ENCODE measurements around the gene SS18L1.

The SS18L1 gene

GRCh38 chr20:62225026-62225425 is 81.5 kb downstream of the SS18L1 start:
- H2BK5ac ChIP-seq (ENCODE audit: low read length), result no peak overlapping the region
- H3K79me1 ChIP-seq (ENCODE audit: low read length), result no peaks in the 10 kb centered on the region
- H4K5ac ChIP-seq (ENCODE audit: low read length), result no peak overlapping the region
- no peak for DNase-seq
- H3K18ac ChIP-seq (ENCODE audit: low read length), result no peak overlapping the region
- no peak overlapping the region for H2BK15ac ChIP-seq (replicated peaks; ENCODE audit: low read depth)
- no peak overlapping the region for H4K8ac ChIP-seq (ENCODE audit: low read depth, low read length)
- H2AK5ac ChIP-seq (ENCODE audit: low read length), result no peak overlapping the region
- H3K4me1 ChIP-seq (ENCODE audit: control insufficient read depth, low read depth, low read length), result no peaks in the 10 kb centered on the region
- H3K27ac ChIP-seq (ENCODE audit: low read depth, low read length), result no peak overlapping the region
- H2BK120ac ChIP-seq (ENCODE audit: low read depth, low read length), result no peak overlapping the region
- no peak overlapping the region for H3K4me2 ChIP-seq (ENCODE audit: low read length)
- H3K27me3 ChIP-seq (ENCODE audit: insufficient read depth, low read length, poor library complexity), result peaks cover 7% of the 10 kb centered on the region
- H3K36me3 ChIP-seq (ENCODE audit: control insufficient read depth, insufficient read depth, low read length), result no peaks in the 10 kb centered on the region
- no peak overlapping the region for H3K56ac ChIP-seq (ENCODE audit: low read length)
- H3K23ac ChIP-seq (ENCODE audit: low read length), result no peak overlapping the region
- no peak overlapping the region for H3K9ac ChIP-seq (ENCODE audit: low read length)
- no peak overlapping the region for H3K4ac ChIP-seq (ENCODE audit: low read depth, low read length)
- H3K79me2 ChIP-seq (ENCODE audit: control insufficient read depth, insufficient read depth, low read length), result no peaks in the 10 kb centered on the region
- no peak overlapping the region for H3K4me3 ChIP-seq (ENCODE audit: low read length)
- WGBS (ENCODE audit: extremely low coverage, insufficient coverage, low lambda C conversion rate), result no CpG with 5 or more reads among the region's 13 CpGs

GRCh38 chr20:62225820-62226635 is 82.5 kb downstream of the SS18L1 start:
- Histone ChIP-seq H2BK5ac (ENCODE audit: low read length) (no peak overlapping the region), H4K8ac (ENCODE audit: low read depth, low read length) (no peak overlapping the region), H3K18ac (ENCODE audit: low read length) (no peak overlapping the region), H3K23ac (ENCODE audit: low read length) (no peak overlapping the region), H2BK15ac (replicated peaks; ENCODE audit: low read depth) (no peak overlapping the region), H3K79me2 (ENCODE audit: control insufficient read depth, insufficient read depth, low read length) (no peaks in the 10 kb centered on the region), H3K27ac (ENCODE audit: low read depth, low read length) (no peak overlapping the region), H2BK120ac (ENCODE audit: low read depth, low read length) (no peak overlapping the region), H3K56ac (ENCODE audit: low read length) (no peak overlapping the region), H3K4ac (ENCODE audit: low read depth, low read length) (no peak overlapping the region), H4K5ac (ENCODE audit: low read length) (no peak overlapping the region), H3K4me3 (ENCODE audit: low read length) (no peak overlapping the region), H2AK5ac (ENCODE audit: low read length) (no peak overlapping the region), H3K79me1 (ENCODE audit: low read length) (no peaks in the 10 kb centered on the region), H3K36me3 (ENCODE audit: control insufficient read depth, insufficient read depth, low read length) (no peaks in the 10 kb centered on the region), H3K4me1 (ENCODE audit: control insufficient read depth, low read depth, low read length) (no peaks in the 10 kb centered on the region), H3K27me3 (ENCODE audit: insufficient read depth, low read length, poor library complexity) (peaks cover 3% of the 10 kb centered on the region), H3K9ac (ENCODE audit: low read length) (no peak overlapping the region), H3K4me2 (ENCODE audit: low read length) (no peak overlapping the region)
- no CpG with 5 or more reads among the region's 17 CpGs for WGBS (ENCODE audit: extremely low coverage, insufficient coverage, low lambda C conversion rate)
- DNase-seq, result no peak

- H2BK15ac ChIP-seq (replicated peaks; ENCODE audit: low read depth), result no peak overlapping the region
- H4K8ac ChIP-seq (ENCODE audit: low read depth, low read length), result no peak overlapping the region
- H3K4me1 ChIP-seq (ENCODE audit: control insufficient read depth, low read depth, low read length), result no peaks in the 10 kb centered on the region
- no peak for DNase-seq
- no peak overlapping the region for H3K4me3 ChIP-seq (ENCODE audit: low read length)
- H3K27ac ChIP-seq (ENCODE audit: low read depth, low read length), result no peak overlapping the region
- no peaks in the 10 kb centered on the region for H3K79me2 ChIP-seq (ENCODE audit: control insufficient read depth, insufficient read depth, low read length)
- H2AK5ac ChIP-seq (ENCODE audit: low read length), result no peak overlapping the region
- no peak overlapping the region for H3K23ac ChIP-seq (ENCODE audit: low read length)
- H2BK120ac ChIP-seq (ENCODE audit: low read depth, low read length), result no peak overlapping the region
- no peak overlapping the region for H3K9ac ChIP-seq (ENCODE audit: low read length)
- H2BK5ac ChIP-seq (ENCODE audit: low read length), result no peak overlapping the region
- H3K4me2 ChIP-seq (ENCODE audit: low read length), result no peak overlapping the region
- no peak overlapping the region for H4K5ac ChIP-seq (ENCODE audit: low read length)
- H3K4ac ChIP-seq (ENCODE audit: low read depth, low read length), result no peak overlapping the region
- no peak overlapping the region for H3K18ac ChIP-seq (ENCODE audit: low read length)
- H3K27me3 ChIP-seq (ENCODE audit: insufficient read depth, low read length, poor library complexity), result no peaks in the 10 kb centered on the region
- H3K56ac ChIP-seq (ENCODE audit: low read length), result no peak overlapping the region
- no peaks in the 10 kb centered on the region for H3K79me1 ChIP-seq (ENCODE audit: low read length)
- WGBS (ENCODE audit: extremely low coverage, insufficient coverage, low lambda C conversion rate), result no CpG with 5 or more reads among the region's 24 CpGs
- H3K36me3 ChIP-seq (ENCODE audit: control insufficient read depth, insufficient read depth, low read length), result no peaks in the 10 kb centered on the region
Measured at GRCh38 chr20:62226707-62227590, 83.4 kb downstream of the SS18L1 start.

- no CpG with 5 or more reads among the region's 10 CpGs for WGBS (ENCODE audit: extremely low coverage, insufficient coverage, low lambda C conversion rate)
- H2BK15ac ChIP-seq (replicated peaks; ENCODE audit: low read depth), result no peak overlapping the region
- H3K27me3 ChIP-seq (ENCODE audit: insufficient read depth, low read length, poor library complexity), result no peaks in the 10 kb centered on the region
- H3K4me2 ChIP-seq (ENCODE audit: low read length), result no peak overlapping the region
- no peak overlapping the region for H3K27ac ChIP-seq (ENCODE audit: low read depth, low read length)
- no peak overlapping the region for H3K9ac ChIP-seq (ENCODE audit: low read length)
- no peaks in the 10 kb centered on the region for H3K36me3 ChIP-seq (ENCODE audit: control insufficient read depth, insufficient read depth, low read length)
- no peak for DNase-seq
- H3K18ac ChIP-seq (ENCODE audit: low read length), result no peak overlapping the region
- no peak overlapping the region for H3K23ac ChIP-seq (ENCODE audit: low read length)
- no peak overlapping the region for H3K4me3 ChIP-seq (ENCODE audit: low read length)
- no peaks in the 10 kb centered on the region for H3K79me1 ChIP-seq (ENCODE audit: low read length)
- H3K79me2 ChIP-seq (ENCODE audit: control insufficient read depth, insufficient read depth, low read length), result no peaks in the 10 kb centered on the region
- H2BK120ac ChIP-seq (ENCODE audit: low read depth, low read length), result no peak overlapping the region
- H4K5ac ChIP-seq (ENCODE audit: low read length), result no peak overlapping the region
- no peak overlapping the region for H2AK5ac ChIP-seq (ENCODE audit: low read length)
- H2BK5ac ChIP-seq (ENCODE audit: low read length), result no peak overlapping the region
- H3K56ac ChIP-seq (ENCODE audit: low read length), result no peak overlapping the region
- H3K4ac ChIP-seq (ENCODE audit: low read depth, low read length), result no peak overlapping the region
- H3K4me1 ChIP-seq (ENCODE audit: control insufficient read depth, low read depth, low read length), result no peaks in the 10 kb centered on the region
- no peak overlapping the region for H4K8ac ChIP-seq (ENCODE audit: low read depth, low read length)
Measured at GRCh38 chr20:62227591-62227976, 84.0 kb downstream of the SS18L1 start.

- Histone ChIP-seq H3K79me2 (ENCODE audit: control insufficient read depth, insufficient read depth, low read length) (no peaks in the 10 kb centered on the region), H3K18ac (ENCODE audit: low read length) (no peak overlapping the region), H3K4me1 (ENCODE audit: control insufficient read depth, low read depth, low read length) (no peaks in the 10 kb centered on the region), H2BK120ac (ENCODE audit: low read depth, low read length) (no peak overlapping the region), H4K5ac (ENCODE audit: low read length) (no peak overlapping the region), H3K56ac (ENCODE audit: low read length) (no peak overlapping the region), H3K79me1 (ENCODE audit: low read length) (no peaks in the 10 kb centered on the region), H3K9ac (ENCODE audit: low read length) (no peak overlapping the region), H2AK5ac (ENCODE audit: low read length) (no peak overlapping the region), H3K27me3 (ENCODE audit: insufficient read depth, low read length, poor library complexity) (no peaks in the 10 kb centered on the region), H4K8ac (ENCODE audit: low read depth, low read length) (no peak overlapping the region), H3K4me2 (ENCODE audit: low read length) (no peak overlapping the region), H2BK5ac (ENCODE audit: low read length) (no peak overlapping the region), H2BK15ac (replicated peaks; ENCODE audit: low read depth) (no peak overlapping the region), H3K23ac (ENCODE audit: low read length) (no peak overlapping the region), H3K4ac (ENCODE audit: low read depth, low read length) (no peak overlapping the region), H3K36me3 (ENCODE audit: control insufficient read depth, insufficient read depth, low read length) (no peaks in the 10 kb centered on the region), H3K27ac (ENCODE audit: low read depth, low read length) (no peak overlapping the region), H3K4me3 (ENCODE audit: low read length) (no peak overlapping the region)
- peak; percentile 57 for DNase-seq
- no CpG with 5 or more reads among the region's 37 CpGs for WGBS (ENCODE audit: extremely low coverage, insufficient coverage, low lambda C conversion rate)
Measured at GRCh38 chr20:62227977-62228958, 84.7 kb downstream of the SS18L1 start.

Measured in mesendoderm (in vitro differentiated cells).